ENCODE data around the gene DTX3L. TPM values are rescaled to one million over a fixed set of nuclear protein-coding genes. Genes with fewer than 3 reads are reported as not detected.

Gene DTX3L
- total and polyA plus RNA-seq, 2 of the 13 experiments (the other 11 are each of a cell fraction or from before 2014, with no cell fraction given): 2.5 to 10.9 TPM

DNA sequence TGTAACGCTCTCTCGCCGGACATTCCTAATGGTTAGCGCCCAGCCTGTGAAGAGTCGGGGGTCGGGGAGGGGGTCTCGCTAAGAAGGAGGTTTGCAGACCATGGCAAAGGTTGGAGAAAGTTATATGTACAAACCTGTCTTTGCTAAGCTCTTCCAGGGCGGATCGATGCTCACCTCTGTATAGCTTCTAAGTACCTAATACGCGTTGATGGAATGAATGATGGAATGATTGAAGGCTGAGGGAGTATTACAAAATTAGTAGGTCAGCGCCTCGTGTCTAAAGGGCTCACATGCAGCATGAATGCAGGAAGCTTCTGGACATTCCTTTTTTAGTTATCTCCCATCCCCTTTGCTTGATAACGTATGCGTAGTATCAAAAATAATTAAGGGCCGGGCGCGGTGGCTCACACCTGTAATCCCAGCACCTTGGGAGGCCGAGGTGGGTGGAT lies 49.1 kb upstream of the DTX3L start (continued):
- 0 out of 2 replicates have a peak, but pooled peaks have one; percentile 34 for TF ChIP-seq ZNF619 (CRISPR knock-in tag; IDR thresholded peaks at IDR 0.05)
- TF ChIP-seq TOPORS (CRISPR knock-in tag; IDR thresholded peaks at IDR 0.05): 0 out of 2 replicates have a peak, but pooled peaks have one; percentile 71
- no peak for TF ChIP-seq NFKBIZ (CRISPR knock-in tag; IDR thresholded peaks at IDR 0.05)
- no peak for TF ChIP-seq NFKB2 (CRISPR knock-in tag; IDR thresholded peaks at IDR 0.05; ENCODE audit: borderline replicate concordance)
- TF ChIP-seq ZNF563 (CRISPR knock-in tag; IDR thresholded peaks at IDR 0.05): 0 out of 2 replicates have a peak, but pooled peaks have one; percentile 1
- TF ChIP-seq ZFYVE20 (CRISPR knock-in tag; IDR thresholded peaks at IDR 0.05; ENCODE audit: borderline replicate concordance, low read depth): no peak
- TF ChIP-seq HDAC1 (CRISPR knock-in tag; IDR thresholded peaks at IDR 0.05): no peak
- peak; percentile 27; the same call in 1 of the 2 replicates for TF ChIP-seq ZNF501 (CRISPR knock-in tag; IDR thresholded peaks at IDR 0.05)
- no peak for TF ChIP-seq CAMTA2 (CRISPR knock-in tag; IDR thresholded peaks at IDR 0.05; ENCODE audit: borderline replicate concordance)

DNA sequence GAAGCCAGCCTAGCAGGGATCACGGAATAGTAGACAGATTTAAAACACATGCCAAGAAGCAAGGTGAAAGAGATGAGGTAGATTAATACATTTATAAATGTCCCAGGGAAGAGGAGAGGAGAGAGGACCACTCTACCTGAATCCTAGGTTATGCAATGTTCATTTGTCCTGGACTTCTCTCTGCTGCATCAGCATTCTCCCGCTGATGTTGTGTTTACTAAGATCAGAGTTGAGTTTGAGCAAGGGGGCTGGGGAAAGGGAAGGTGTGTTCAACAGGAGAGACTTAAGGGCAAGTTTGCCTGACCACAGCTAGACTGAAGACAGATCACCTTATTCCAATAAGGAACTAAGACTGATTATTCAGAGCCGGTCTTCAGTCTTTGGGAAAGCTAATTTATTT lies 48.3 kb upstream of the DTX3L start:
- no peaks in the 10 kb centered on the region for H3K36me3 ChIP-seq (replicated peaks in 1 of 2; ENCODE audit: control insufficient read depth in 1 of 2, insufficient read depth in 2 of 2, low read length in 2 of 2)
- intact Hi-C loops (cut with micrococcal nuclease; ENCODE audit: unreplicated experiment): no loop called here
- no peak overlapping the region for H2AFZ ChIP-seq (ENCODE audit: low read length)
- peak; percentile 35 for DNase-seq (ENCODE audit: low spot score)
- BruUV-seq (replicated peaks): no TSS peak
- no peak for ATAC-seq
- in situ Hi-C loops (cut with HindIII; ENCODE audit: extremely low pct_ligation_motif_present, low pct_unique_long_range_greater_than_20kb): no loop called here
- ChIA-PET POLR2A (no interaction called here), CTCF (ENCODE audit: low intra/inter-chr PET ratio, low total read pairs) (no interaction called here)
- no peak overlapping the region for H3K27ac ChIP-seq (ENCODE audit: extremely low read length, insufficient read depth, low read length)
- H4K20me1 ChIP-seq (ENCODE audit: insufficient read depth, low read length): peaks cover 26% of the 10 kb centered on the region
- no peak for FAIRE-seq
- H3K4me3 ChIP-seq (replicated peaks in 1 of 3; ENCODE audit: insufficient read depth in 1 of 3, low read depth in 2 of 3, low read length in 3 of 3): no peak overlapping the region
- H3K4me1 ChIP-seq (ENCODE audit: insufficient read depth, low read length): peaks cover 48% of the 10 kb centered on the region
- H3K9me3 ChIP-seq (ENCODE audit: low read length): no peaks in the 10 kb centered on the region
- H3K79me2 ChIP-seq (ENCODE audit: insufficient read depth, low read length): peaks cover 31% of the 10 kb centered on the region
- no peaks in the 10 kb centered on the region; a peak in 1 of 5 replicates for H3K27me3 ChIP-seq (ENCODE audit: control insufficient read depth in 1 of 2, insufficient read depth in 2 of 2, low read length in 2 of 2)
- H3K4me2 ChIP-seq (ENCODE audit: low read depth, low read length): peak overlapping the region; percentile 97
- H3K9ac ChIP-seq (ENCODE audit: insufficient read depth, low read depth, low read length): no peak overlapping the region
- WGBS (ENCODE audit: low lambda C conversion rate): 18% methylated on average over 3 of the region's 3 CpGs
- TF ChIP-seq GATAD2A (CRISPR knock-in tag; IDR thresholded peaks at IDR 0.05) (peak; percentile 51), SOX13 (IDR thresholded peaks at IDR 0.05) (no peak), SOX13 (CRISPR knock-in tag; conservative IDR thresholded peaks at IDR 0.05 in 1 of 2, IDR thresholded peaks at IDR 0.05 in 1 of 2) (no peak; a peak in 1 of 4 replicates), ZC3H13 (CRISPR knock-in tag; IDR thresholded peaks at IDR 0.05) (no peak), SIN3A (IDR thresholded peaks at IDR 0.05; ENCODE audit: borderline replicate concordance, low read depth, low read length) (no peak), THYN1 (CRISPR knock-in tag; IDR thresholded peaks at IDR 0.05; ENCODE audit: borderline replicate concordance, low read depth) (no peak), CREM (IDR thresholded peaks at IDR 0.05) (no peak), CREM (CRISPR knock-in tag; IDR thresholded peaks at IDR 0.05) (no peak), ZNF343 (CRISPR knock-in tag; IDR thresholded peaks at IDR 0.05) (no peak), ZNF207 (IDR thresholded peaks at IDR 0.05; ENCODE audit: borderline replicate concordance) (no peak)
- TF ChIP-seq, protein P1, sequence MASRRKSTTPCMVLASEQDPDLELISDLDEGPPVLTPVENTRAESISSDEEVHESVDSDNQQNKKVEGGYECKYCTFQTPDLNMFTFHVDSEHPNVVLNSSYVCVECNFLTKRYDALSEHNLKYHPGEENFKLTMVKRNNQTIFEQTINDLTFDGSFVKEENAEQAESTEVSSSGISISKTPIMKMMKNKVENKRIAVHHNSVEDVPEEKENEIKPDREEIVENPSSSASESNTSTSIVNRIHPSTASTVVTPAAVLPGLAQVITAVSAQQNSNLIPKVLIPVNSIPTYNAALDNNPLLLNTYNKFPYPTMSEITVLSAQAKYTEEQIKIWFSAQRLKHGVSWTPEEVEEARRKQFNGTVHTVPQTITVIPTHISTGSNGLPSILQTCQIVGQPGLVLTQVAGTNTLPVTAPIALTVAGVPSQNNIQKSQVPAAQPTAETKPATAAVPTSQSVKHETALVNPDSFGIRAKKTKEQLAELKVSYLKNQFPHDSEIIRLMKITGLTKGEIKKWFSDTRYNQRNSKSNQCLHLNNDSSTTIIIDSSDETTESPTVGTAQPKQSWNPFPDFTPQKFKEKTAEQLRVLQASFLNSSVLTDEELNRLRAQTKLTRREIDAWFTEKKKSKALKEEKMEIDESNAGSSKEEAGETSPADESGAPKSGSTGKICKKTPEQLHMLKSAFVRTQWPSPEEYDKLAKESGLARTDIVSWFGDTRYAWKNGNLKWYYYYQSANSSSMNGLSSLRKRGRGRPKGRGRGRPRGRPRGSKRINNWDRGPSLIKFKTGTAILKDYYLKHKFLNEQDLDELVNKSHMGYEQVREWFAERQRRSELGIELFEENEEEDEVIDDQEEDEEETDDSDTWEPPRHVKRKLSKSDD (CRISPR knock-in tag; IDR thresholded peaks at IDR 0.05; ENCODE audit: low read depth): no peak
- TF ChIP-seq, protein P2, sequence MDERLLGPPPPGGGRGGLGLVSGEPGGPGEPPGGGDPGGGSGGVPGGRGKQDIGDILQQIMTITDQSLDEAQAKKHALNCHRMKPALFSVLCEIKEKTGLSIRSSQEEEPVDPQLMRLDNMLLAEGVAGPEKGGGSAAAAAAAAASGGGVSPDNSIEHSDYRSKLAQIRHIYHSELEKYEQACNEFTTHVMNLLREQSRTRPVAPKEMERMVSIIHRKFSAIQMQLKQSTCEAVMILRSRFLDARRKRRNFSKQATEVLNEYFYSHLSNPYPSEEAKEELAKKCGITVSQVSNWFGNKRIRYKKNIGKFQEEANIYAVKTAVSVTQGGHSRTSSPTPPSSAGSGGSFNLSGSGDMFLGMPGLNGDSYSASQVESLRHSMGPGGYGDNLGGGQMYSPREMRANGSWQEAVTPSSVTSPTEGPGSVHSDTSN (CRISPR knock-in tag; IDR thresholded peaks at IDR 0.05): no peak
- TF ChIP-seq, protein P3, sequence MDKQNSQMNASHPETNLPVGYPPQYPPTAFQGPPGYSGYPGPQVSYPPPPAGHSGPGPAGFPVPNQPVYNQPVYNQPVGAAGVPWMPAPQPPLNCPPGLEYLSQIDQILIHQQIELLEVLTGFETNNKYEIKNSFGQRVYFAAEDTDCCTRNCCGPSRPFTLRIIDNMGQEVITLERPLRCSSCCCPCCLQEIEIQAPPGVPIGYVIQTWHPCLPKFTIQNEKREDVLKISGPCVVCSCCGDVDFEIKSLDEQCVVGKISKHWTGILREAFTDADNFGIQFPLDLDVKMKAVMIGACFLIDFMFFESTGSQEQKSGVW (CRISPR knock-in tag; IDR thresholded peaks at IDR 0.05; ENCODE audit: borderline replicate concordance): no peak

Data from HepG2 (cell line).